BJ (cell line): ENCODE measurements around the gene ATP6V1A. TPM values are rescaled to one million over a fixed set of nuclear protein-coding genes. Genes with fewer than 3 reads are reported as not detected.

Source experiments
- CTCF ChIA-PET: fragments of 350-600 bp; formaldehyde crosslinking; extraction: SDS; loops from one replicate; lab custom pipeline; 2021; ENCODE audit warnings: antibody characterized with exemption, inconsistent platforms; lab: Yijun Ruan, JAX
- POLR2A ChIA-PET: fragments of 300-600 bp; sonication (Branson Sonifier 250); formaldehyde crosslinking; extraction: SDS; loops from one replicate; lab custom pipeline; 2021; ENCODE audit warnings: antibody characterized with exemption; lab: Charles Lee
- DNase-seq: peaks from one replicate; pipeline ENCODE4 v3.0.0-alpha.2; 2011; ENCODE audit warnings: low read depth
- H3K27me3 ChIP-seq: 2 replicates; pipeline ENCODE4 v1.6.0; 2011; ENCODE audit warnings: low read length; ENCODE audit not compliant: control insufficient read depth, insufficient read depth
- H3K36me3 ChIP-seq: 2 replicates; pipeline ENCODE4 v1.5.1; 2011; ENCODE audit warnings: low read length; ENCODE audit not compliant: control insufficient read depth, insufficient read depth
- H3K4me3 ChIP-seq: 2 replicates; pipeline ENCODE4 v1.5.1; 2011; ENCODE audit warnings: low read depth, mild to moderate bottlenecking, control low read depth, low read length
- polyA plus RNA-seq: library from polyadenylated mRNA; depleted of rRNA; stranded (reverse); fragments of >200 nt; gene quantifications from 2 replicates; pipeline ENCODE4 v1.2.3, GENCODE V29; 2011
- TF ChIP-seq, protein P1 (sequence below): IDR thresholded peaks from 2 replicates; pipeline ENCODE4 v1.5.1; 2011; ENCODE audit warnings: low read depth, mild to moderate bottlenecking, control low read depth, inconsistent platforms, low read length, moderate library complexity; ENCODE audit not compliant: insufficient read depth

The ATP6V1A gene
- polyA plus RNA-seq, 1 experiment = 14.5 TPM

DNA sequence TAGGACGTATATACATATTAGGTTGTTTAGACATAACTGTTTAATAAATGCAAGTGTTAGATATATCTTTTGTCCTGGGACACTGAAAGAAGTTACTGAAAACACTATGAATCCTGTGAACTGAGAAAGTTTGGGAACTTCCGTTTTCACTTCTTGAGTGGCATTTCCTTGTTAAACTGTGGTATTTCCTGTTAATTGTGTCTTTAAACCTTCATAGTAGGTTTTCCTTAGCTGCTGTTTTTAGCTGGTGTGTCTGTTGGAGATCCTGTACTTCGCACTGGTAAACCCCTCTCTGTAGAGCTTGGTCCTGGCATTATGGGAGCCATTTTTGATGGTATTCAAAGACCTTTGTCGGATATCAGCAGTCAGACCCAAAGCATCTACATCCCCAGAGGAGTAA lies 37.1 kb downstream of the ATP6V1A start:
- CTCF ChIA-PET = interaction anchor here (0.6 to 2.3 kb wide), 2 partner anchors 39 to 70 kb away, joined by 3 to 7 read pairs; partner anchors contain the start of gene NAA50
- no peaks in the 10 kb centered on the region; the same call in 1 of the 2 replicates for H3K36me3 ChIP-seq
- H3K4me3 ChIP-seq = no peak overlapping the region
- POLR2A ChIA-PET = interaction anchor here (0.9 to 1.0 kb wide), 2 partner anchors 11 to 39 kb away, joined by 3 read pairs; no protein-coding TSS in a partner anchor
- TF ChIP-seq, protein P1, sequence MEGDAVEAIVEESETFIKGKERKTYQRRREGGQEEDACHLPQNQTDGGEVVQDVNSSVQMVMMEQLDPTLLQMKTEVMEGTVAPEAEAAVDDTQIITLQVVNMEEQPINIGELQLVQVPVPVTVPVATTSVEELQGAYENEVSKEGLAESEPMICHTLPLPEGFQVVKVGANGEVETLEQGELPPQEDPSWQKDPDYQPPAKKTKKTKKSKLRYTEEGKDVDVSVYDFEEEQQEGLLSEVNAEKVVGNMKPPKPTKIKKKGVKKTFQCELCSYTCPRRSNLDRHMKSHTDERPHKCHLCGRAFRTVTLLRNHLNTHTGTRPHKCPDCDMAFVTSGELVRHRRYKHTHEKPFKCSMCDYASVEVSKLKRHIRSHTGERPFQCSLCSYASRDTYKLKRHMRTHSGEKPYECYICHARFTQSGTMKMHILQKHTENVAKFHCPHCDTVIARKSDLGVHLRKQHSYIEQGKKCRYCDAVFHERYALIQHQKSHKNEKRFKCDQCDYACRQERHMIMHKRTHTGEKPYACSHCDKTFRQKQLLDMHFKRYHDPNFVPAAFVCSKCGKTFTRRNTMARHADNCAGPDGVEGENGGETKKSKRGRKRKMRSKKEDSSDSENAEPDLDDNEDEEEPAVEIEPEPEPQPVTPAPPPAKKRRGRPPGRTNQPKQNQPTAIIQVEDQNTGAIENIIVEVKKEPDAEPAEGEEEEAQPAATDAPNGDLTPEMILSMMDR = no peak
- DNase-seq = no peak
- no peaks in the 10 kb centered on the region for H3K27me3 ChIP-seq

DNA sequence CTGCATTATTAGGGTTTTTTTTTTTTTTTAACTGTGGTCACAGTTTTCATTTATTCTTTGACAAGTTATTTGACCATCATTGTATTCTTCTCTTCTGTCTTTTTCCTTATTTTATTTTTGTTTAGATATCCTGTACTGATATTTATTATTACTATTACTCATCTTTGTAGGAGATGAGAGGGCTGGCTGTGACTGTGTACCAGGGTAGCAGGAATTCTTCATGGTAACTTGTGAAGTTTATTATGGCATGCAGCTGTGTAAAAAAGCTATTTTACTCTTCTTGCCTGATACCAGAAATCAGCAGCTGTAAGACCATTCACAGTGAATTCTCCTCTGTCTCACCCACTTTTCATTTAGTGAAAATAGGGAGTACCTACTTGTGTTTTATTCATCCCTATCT lies 44.5 kb downstream of the ATP6V1A start:
- no peak overlapping the region for H3K4me3 ChIP-seq
- H3K27me3 ChIP-seq = no peaks in the 10 kb centered on the region
- TF ChIP-seq, protein P1 = no peak
- CTCF ChIA-PET = interaction anchor here (1.3 kb wide), 1 partner anchor 47 kb away, joined by 8 read pairs; no protein-coding TSS in a partner anchor
- DNase-seq = no peak
- POLR2A ChIA-PET = no interaction called here
- no peaks in the 10 kb centered on the region; the same call in 1 of the 2 replicates for H3K36me3 ChIP-seq

DNA sequence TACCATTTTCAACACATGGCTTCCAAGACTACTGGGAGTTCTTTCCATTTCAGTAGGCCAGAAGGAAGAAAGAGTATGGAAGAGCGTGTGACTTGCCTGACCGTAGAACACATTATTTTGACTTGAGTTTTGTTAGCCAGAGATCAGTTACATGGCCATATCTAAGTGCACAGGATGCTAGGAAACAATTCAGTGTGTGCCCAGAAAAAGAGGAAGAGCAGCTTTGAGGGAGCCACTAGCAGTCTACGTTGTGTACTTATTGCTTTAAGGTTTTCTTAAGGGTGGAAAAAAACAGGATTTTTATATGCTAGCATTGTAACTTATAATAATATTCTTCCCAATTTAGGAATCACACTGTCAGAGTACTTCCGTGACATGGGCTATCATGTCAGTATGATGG lies 47.7 kb downstream of the ATP6V1A start:
- TF ChIP-seq, protein P1 = no peak
- POLR2A ChIA-PET = no interaction called here
- CTCF ChIA-PET = interaction anchor here (1.2 kb wide), 1 partner anchor 50 kb away, joined by 4 read pairs; no protein-coding TSS in a partner anchor

DNA sequence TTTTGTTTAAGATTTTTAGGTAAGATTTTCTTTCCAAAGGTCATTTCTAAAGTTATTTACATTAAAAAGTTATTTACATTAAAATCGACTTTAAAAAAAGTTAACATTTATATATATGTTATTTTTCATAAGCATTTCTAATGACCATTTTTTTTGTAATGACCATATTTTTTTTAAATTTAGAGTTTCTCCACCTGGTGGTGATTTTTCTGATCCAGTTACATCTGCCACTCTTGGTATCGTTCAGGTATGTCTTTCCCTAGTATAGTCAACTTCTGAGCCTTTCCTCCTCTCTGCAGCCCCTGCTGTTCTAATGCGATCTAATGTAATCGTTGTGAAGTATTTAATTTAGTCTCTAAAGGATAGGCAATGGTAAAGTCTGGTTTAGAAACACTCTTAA lies 48.9 kb downstream of the ATP6V1A start:
- CTCF ChIA-PET = interaction anchor here (0.9 to 1.5 kb wide), 2 partner anchors 17 to 26 kb away, joined by 4 to 6 read pairs; no protein-coding TSS in a partner anchor
- POLR2A ChIA-PET = no interaction called here
- Histone ChIP-seq H3K27me3 (no peaks in the 10 kb centered on the region), H3K4me3 (no peak overlapping the region), H3K36me3 (no peaks in the 10 kb centered on the region)
- TF ChIP-seq, protein P1 = no peak
- no peak for DNase-seq

More for the DNA sequence above, 47.7 kb downstream of the ATP6V1A start:
- Histone ChIP-seq H3K27me3 (no peaks in the 10 kb centered on the region), H3K4me3 (no peak overlapping the region), H3K36me3 (no peaks in the 10 kb centered on the region; the same call in 1 of the 2 replicates)
- no peak for DNase-seq

DNA sequence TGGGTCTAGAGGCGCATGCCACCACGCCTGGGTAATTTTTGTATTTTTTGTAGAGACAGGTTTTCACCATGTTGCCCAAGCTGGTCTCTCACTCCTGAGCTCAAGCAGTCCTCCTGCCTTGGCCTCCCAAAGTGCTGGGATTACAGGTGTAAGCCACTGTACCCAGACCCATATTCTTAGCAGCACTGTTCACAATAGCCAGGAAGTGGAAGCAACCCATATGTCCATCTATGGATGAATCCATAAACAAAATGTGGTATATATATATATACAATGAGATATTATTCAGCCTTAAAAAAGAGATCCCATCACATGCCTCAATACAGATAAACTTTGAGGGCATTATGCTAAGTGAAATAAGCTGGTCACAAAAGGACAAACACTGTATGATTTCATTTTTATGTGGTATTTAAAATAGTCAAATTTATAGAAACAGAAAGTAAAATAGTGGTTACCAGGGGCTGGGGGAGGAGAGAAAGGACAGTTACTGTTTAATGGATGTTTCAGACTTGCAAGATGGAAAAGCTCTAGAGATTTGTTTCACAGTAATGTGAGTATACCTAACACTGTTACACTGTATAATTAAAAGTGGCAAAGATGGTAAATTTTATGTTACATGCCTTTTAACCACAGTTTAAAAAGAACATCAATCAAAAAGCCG lies 56.1 kb downstream of the ATP6V1A start:
- TF ChIP-seq, protein P1 = no peak
- Histone ChIP-seq H3K4me3 (no peak overlapping the region), H3K27me3 (no peaks in the 10 kb centered on the region), H3K36me3 (peaks cover 5% of the 10 kb centered on the region)
- CTCF ChIA-PET = interaction anchor here (1.0 to 1.1 kb wide), 2 partner anchors 10 to 310 kb away, joined by 3 read pairs; no protein-coding TSS in a partner anchor
- DNase-seq = no peak
- POLR2A ChIA-PET = no interaction called here
